BLaER1 (cell line): ENCODE results near the gene ZBTB4.
A peak's percentile ranks its signal among the peaks of the same experiment; 100 is the strongest.

ENCODE experiments used
- H3K27ac ChIP-seq: shearing (Covaris generic); formaldehyde crosslinking; 2 replicates; pipeline ENCODE4 v1.8.1; 2022
- H3K27me3 ChIP-seq: shearing (Covaris generic); formaldehyde crosslinking; 2 replicates; pipeline ENCODE4 v1.8.1; 2022
- H3K36me3 ChIP-seq: shearing (Covaris generic); formaldehyde crosslinking; 2 replicates; pipeline ENCODE4 v1.8.1; 2022
- H3K4me1 ChIP-seq: shearing (Covaris generic); formaldehyde crosslinking; 2 replicates; pipeline ENCODE4 v1.8.1; 2022
- H3K4me2 ChIP-seq: shearing (Covaris generic); formaldehyde crosslinking; 2 replicates; pipeline ENCODE4 v1.8.1; 2022
- H3K4me3 ChIP-seq: shearing (Covaris generic); formaldehyde crosslinking; 2 replicates; pipeline ENCODE4 v1.8.1; 2022
- H3K9ac ChIP-seq: shearing (Covaris generic); formaldehyde crosslinking; 2 replicates; pipeline ENCODE4 v1.8.1; 2022
- H3K9me3 ChIP-seq: shearing (Covaris generic); formaldehyde crosslinking; 2 replicates; pipeline ENCODE4 v1.8.1; 2022
- H4K20me1 ChIP-seq: shearing (Covaris generic); formaldehyde crosslinking; 2 replicates; pipeline ENCODE4 v1.8.1; 2022
- Cebpa-rat ChIP-seq: shearing (Covaris generic); IDR thresholded peaks from 2 replicates; pipeline ENCODE4 v1.8.1; 2022

The ZBTB4 gene

DNA sequence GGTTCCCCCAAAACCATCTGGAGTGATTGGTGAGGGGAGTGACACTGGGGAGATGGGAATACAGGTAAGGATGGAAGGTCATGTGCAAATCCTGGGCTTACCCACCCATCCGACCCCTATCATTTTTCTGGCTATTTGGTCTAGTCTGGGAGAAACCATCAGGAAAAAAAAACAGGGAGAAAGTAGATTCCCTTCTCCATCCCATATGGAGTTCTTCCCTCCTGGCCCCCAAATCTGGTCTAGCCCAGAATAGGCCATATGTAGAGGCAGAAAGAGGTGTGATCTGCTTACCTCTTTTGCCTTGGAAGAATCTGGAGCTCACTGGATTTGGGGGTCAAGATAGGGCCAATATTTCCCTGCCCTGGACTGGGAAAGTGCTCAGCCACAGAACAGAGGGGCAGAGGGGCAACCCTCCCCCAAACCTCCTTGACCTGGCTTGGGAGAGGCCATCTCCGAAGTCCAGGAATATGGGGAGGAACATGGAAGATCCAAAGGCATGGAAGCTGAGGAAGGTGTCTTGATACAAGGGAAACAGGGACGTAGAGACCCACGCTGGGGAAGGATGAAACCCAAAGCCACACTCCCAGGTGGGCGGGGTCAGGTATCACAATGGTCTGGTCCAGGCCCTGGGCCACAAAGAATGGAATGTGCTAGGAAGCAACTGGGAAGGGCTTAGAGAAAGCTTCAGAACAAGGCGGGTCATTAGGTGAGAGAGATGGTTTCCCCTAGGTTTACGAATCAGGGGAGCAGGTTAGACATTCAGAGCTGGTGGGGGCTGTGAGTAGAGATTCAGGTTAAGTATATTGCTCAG lies 18.4 kb downstream of the ZBTB4 start:
- peaks cover 15% of the 10 kb centered on the region for H3K4me1 ChIP-seq
- H3K27me3 ChIP-seq: no peaks in the 10 kb centered on the region
- H4K20me1 ChIP-seq: peaks cover 5% of the 10 kb centered on the region; the same call in 1 of the 2 replicates
- no peak overlapping the region for H3K4me3 ChIP-seq
- H3K36me3 ChIP-seq: peaks cover 64% of the 10 kb centered on the region
- no peak overlapping the region for H3K9ac ChIP-seq
- no peak overlapping the region for H3K4me2 ChIP-seq
- no peaks in the 10 kb centered on the region for H3K9me3 ChIP-seq
- TF ChIP-seq Cebpa-rat: no peak
- no peak overlapping the region for H3K27ac ChIP-seq

DNA sequence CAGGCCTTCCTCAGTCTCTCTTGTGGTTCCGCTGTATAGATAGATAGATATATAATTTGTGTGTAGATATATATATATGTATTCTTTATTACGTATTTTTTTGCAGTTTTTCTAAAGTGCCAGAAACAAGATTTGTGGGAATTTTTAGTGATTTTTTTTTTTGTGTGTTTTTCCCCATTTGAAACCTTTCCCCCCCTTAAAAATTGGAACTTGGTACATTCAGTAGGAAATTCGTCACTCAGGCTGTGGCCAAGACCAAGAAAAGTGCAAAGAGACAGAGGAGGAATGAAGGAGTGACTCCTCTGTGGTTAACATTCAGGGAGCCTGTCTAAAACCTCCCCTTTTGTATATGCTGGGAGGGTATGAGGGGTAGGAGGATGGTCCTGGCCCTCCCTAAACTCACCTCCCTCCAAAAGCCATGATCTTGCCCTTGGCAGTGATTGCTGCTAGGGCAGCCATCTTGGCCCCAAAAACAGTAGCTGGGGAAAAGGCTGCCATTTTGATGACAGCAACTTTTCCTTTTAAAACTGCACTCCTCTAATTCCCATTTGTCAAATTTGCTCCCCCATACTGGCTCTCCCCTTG lies 19.4 kb downstream of the ZBTB4 start:
- no peak overlapping the region for H3K4me3 ChIP-seq
- peaks cover 17% of the 10 kb centered on the region for H3K4me1 ChIP-seq
- H3K27ac ChIP-seq: no peak overlapping the region
- no peak overlapping the region for H3K9ac ChIP-seq
- no peaks in the 10 kb centered on the region for H3K9me3 ChIP-seq
- no peak overlapping the region for H3K4me2 ChIP-seq
- peaks cover 53% of the 10 kb centered on the region for H3K36me3 ChIP-seq
- no peak for TF ChIP-seq Cebpa-rat
- no peaks in the 10 kb centered on the region for H3K27me3 ChIP-seq
- no peaks in the 10 kb centered on the region for H4K20me1 ChIP-seq

DNA sequence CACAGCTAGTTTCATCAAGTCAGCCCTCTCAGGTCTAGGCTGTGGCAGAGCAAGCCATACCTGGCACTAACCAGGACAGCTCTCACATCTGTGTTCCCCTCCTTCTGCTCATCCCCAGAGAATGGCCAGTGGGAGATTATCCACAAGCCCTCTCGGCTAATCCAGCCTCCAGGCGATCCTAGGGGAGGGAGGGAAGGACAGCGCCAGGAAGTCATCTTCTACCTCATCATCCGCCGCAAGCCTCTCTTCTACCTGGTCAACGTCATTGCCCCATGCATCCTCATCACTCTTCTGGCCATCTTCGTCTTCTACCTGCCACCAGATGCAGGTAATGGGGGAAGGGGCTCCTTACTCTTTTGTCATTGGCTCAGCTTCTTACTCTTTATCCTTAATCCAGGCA lies 31.0 kb downstream of the ZBTB4 start:
- H3K27me3 ChIP-seq: peaks cover 54% of the 10 kb centered on the region
- no peak for TF ChIP-seq Cebpa-rat
- no peaks in the 10 kb centered on the region for H3K36me3 ChIP-seq

DNA sequence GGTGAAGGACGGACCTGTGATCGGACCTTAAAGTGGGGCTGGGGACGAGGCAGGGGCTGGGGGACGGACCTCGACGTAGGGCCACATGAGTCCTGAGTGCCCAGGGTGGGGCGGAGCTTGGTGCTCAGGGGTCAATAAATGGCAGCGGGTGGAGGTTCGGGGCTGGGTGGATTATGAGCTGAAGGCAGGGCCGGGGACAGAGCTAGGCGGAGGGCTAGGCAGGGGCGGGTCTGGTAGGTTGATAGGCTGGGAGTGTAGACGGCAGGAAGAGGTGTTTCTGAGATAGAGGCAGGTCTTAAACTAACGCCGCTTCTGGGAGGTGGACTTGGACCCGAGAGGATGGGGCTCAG lies 33.8 kb downstream of the ZBTB4 start:
- Histone ChIP-seq H3K27ac (no peak overlapping the region), H3K9ac (no peak overlapping the region), H3K4me3 (peak overlapping the region; percentile 61; the same call in 1 of the 2 replicates)

More for the DNA sequence above, 31.0 kb downstream of the ZBTB4 start:
- peaks cover 18% of the 10 kb centered on the region for H3K4me1 ChIP-seq
- no peak overlapping the region for H3K9ac ChIP-seq
- H4K20me1 ChIP-seq: peaks cover 24% of the 10 kb centered on the region
- H3K4me3 ChIP-seq: no peak overlapping the region
- H3K9me3 ChIP-seq: no peaks in the 10 kb centered on the region
- H3K4me2 ChIP-seq: no peak overlapping the region
- no peak overlapping the region for H3K27ac ChIP-seq

DNA sequence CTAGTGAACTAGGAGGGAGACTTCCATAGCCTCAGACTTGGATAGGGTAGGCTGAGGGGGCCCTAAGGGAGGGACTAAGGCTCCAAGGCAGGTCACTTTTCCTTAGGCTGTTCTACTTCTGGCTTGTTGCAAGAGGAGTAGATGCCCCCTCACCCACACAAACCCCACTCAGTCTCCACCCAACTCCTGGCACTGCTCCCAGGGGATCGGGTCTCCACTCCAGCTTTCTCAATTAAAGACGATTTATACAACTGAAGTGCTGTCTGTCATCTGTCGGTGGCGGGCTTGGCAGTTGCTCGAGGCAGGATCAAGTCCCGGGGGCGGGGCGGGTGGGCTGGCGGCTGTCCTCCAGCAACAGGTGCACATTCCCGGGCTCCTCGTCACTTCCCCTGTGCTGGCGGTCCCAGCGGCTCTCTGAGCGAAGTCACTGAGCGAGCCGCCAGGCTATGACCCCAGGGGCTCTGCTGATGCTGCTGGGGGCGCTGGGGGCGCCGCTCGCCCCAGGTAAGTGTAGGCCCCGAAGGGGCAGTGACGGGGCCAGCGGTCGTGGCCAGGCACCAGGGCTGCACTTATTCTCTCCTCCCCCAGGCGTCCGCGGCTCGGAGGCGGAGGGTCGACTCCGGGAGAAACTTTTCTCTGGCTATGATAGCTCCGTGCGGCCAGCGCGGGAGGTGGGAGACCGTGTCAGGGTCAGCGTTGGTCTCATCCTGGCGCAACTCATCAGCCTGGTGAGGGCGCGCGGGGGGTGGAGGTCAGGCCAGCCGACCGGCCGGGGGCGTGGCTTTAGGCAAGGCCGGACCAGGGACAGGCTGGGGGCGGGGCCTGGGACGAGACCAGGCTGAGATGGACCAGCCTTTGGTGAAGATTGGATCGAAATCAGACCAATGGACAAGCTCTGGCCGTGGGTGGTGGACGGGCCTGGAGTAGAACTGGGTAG lies 34.5 kb downstream of the ZBTB4 start, which contains the start of gene CHRNB1:
CHRNB1 (plus strand) TSS at position 380 of the 937 bp plus-strand sequence; CDS start at position 447, 67 bp downstream.
- TF ChIP-seq Cebpa-rat: no peak
- Histone ChIP-seq H3K4me3 (peak within 1 kb of the TSS; percentile 61), H3K27ac (no peak within 1 kb of the TSS), H3K9me3 (no peaks in the 10 kb centered on the region), H3K4me2 (peak within 1 kb of the TSS; percentile 91), H3K4me1 (peaks cover 28% of the 10 kb centered on the region), H3K27me3 (peaks cover 89% of the 10 kb centered on the region), H4K20me1 (peaks cover 52% of the 10 kb centered on the region), H3K9ac (no peak within 1 kb of the TSS), H3K36me3 (no peaks in the 10 kb centered on the region)

More for the DNA sequence above, 33.8 kb downstream of the ZBTB4 start:
- no peaks in the 10 kb centered on the region for H3K36me3 ChIP-seq
- no peak for TF ChIP-seq Cebpa-rat
- H4K20me1 ChIP-seq: peaks cover 46% of the 10 kb centered on the region
- peaks cover 83% of the 10 kb centered on the region for H3K27me3 ChIP-seq
- H3K9me3 ChIP-seq: no peaks in the 10 kb centered on the region
- H3K4me2 ChIP-seq: peak overlapping the region; percentile 91
- H3K4me1 ChIP-seq: peaks cover 21% of the 10 kb centered on the region

DNA sequence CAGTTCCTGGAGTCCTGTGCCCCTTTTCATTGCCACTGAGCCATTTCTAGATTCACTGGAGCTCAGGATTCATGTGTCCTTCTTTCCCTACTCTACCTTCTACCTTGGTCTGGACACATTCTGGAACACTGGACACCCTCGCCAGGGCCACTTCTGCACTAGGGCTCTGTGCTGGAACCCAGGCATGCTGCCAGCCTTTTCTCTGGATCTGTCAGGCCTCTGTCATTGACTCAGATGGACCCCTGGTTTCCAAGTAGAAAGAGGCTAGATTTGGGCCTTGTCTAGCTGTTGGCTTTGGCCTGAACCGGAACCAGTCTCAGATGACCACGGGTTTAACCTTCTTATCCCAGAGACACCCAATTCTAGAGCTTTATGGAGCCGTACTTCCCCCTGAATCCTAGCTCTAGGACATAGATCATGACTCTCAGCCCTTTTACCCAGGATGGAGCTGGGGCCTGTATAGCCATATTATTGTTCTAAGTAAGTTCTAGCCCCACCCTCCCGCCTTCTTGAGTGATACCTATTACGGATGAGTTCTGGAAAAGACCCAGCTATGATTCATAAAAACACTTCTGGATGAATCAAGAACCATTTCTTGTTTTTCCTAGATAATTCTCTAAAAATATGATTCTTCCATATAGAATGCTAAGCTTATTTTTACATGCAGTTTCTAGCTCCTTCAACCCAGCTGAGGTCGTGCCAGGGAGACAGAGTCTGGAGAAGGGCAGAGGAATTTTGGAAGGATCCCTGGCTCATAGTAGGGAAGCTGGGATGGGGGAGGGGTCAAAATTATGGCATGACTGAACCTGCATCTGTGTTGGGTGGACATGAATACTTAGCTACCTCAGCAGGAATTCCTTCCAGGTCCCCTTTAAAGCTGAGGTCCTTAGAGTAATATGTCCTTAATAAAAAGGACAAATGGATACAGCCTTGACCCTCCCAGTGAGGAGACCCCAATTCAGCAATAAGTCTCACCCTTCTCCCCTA lies 35.6 kb downstream of the ZBTB4 start:
- H3K4me3 ChIP-seq: no peak overlapping the region
- peaks cover 64% of the 10 kb centered on the region for H4K20me1 ChIP-seq
- H3K27me3 ChIP-seq: peaks cover 100% of the 10 kb centered on the region
- no peak overlapping the region for H3K9ac ChIP-seq
- H3K36me3 ChIP-seq: no peaks in the 10 kb centered on the region
- H3K27ac ChIP-seq: no peak overlapping the region
- H3K4me1 ChIP-seq: peaks cover 38% of the 10 kb centered on the region
- H3K4me2 ChIP-seq: peak overlapping the region; percentile 91
- TF ChIP-seq Cebpa-rat: no peak
- no peaks in the 10 kb centered on the region for H3K9me3 ChIP-seq

DNA sequence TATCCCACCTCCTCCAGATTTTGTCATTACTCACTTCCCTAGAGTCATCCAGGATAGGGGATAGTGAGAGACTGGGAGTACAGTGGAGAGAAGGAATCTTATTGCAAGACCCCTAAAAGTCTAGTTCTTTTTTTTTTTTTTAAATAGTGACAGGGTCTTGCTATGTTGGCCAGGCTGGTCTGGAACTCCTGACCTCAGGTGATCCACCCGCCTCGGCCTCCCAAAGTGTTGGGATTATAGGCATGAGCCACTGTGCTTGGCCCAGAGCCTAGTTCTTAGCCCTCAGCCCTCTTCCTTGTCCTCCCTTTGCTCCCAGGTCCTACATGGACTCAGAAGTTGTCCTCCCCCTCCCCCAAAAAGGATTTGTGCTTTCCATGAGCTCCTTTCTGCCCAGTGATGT lies 37.3 kb downstream of the ZBTB4 start:
- Histone ChIP-seq H3K4me1 (peaks cover 54% of the 10 kb centered on the region), H4K20me1 (peaks cover 81% of the 10 kb centered on the region), H3K36me3 (no peaks in the 10 kb centered on the region), H3K9me3 (no peaks in the 10 kb centered on the region), H3K9ac (no peak overlapping the region), H3K4me3 (no peak overlapping the region), H3K27me3 (peaks cover 100% of the 10 kb centered on the region), H3K27ac (no peak overlapping the region), H3K4me2 (no peak overlapping the region)
- no peak for TF ChIP-seq Cebpa-rat

DNA sequence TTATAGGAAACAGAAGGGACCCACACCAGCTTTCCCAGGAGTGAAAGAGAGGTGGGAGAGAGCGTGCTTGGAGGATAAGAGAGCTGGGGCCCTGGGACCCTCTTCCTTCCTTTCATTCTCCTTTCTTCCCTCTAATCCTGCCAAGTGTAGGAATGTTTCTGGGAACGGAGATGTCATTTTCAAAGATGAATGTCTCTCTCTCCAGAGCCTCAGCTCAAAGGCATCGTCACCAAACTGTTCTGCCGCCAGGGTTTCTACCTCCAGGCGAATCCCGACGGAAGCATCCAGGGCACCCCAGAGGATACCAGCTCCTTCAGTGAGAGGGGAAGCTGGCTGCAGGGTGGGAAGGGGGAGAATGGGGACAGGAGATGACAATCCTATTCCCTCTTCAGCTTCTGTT lies 38.2 kb downstream of the ZBTB4 start:
- peaks cover 93% of the 10 kb centered on the region for H3K27me3 ChIP-seq
- H3K4me2 ChIP-seq: no peak overlapping the region
- no peaks in the 10 kb centered on the region for H3K9me3 ChIP-seq
- H3K4me3 ChIP-seq: no peak overlapping the region
- no peak for TF ChIP-seq Cebpa-rat
- H3K9ac ChIP-seq: no peak overlapping the region
- H3K4me1 ChIP-seq: peaks cover 63% of the 10 kb centered on the region
- peaks cover 89% of the 10 kb centered on the region for H4K20me1 ChIP-seq
- no peaks in the 10 kb centered on the region for H3K36me3 ChIP-seq
- H3K27ac ChIP-seq: no peak overlapping the region

DNA sequence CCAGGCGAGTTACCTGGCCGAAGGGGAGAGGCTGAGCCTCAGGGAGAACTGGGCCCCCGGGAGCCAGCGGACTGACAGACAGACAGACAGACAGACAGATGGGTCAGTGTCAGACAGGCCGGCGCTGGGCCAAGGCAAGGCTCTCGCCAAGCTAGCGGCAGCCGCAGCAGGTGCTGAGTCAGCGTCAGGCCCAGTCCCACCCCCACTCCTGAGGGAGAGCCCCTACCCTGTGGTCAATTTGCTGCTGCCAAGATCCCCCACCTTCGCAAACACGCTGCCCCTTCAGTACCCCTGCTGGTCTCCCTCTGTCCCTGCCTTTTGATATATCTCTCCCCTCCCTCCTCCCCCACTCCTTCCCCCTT lies 38.6 kb downstream of the ZBTB4 start:
- no peak overlapping the region for H3K27ac ChIP-seq
- no peak overlapping the region for H3K9ac ChIP-seq
- H3K4me2 ChIP-seq: peak overlapping the region; percentile 75
- peaks cover 88% of the 10 kb centered on the region for H3K27me3 ChIP-seq
- no peaks in the 10 kb centered on the region for H3K9me3 ChIP-seq
- H3K4me1 ChIP-seq: peaks cover 66% of the 10 kb centered on the region
- no peak for TF ChIP-seq Cebpa-rat
- peaks cover 88% of the 10 kb centered on the region for H4K20me1 ChIP-seq
- H3K4me3 ChIP-seq: peak overlapping the region; percentile 63
- H3K36me3 ChIP-seq: no peaks in the 10 kb centered on the region
